KMS-11 (cell line): ENCODE results near the gene GALNT10.

Experiments
- H2AFZ ChIP-seq: fragments of 200-600 bp; sonication (generic); 2 replicates; pipeline ENCODE4 v1.6.1; 2016; ENCODE audit warnings: antibody characterized with exemption, mixed run types, low read depth
- H3K27ac ChIP-seq: fragments of 200-600 bp; sonication (generic); 2 replicates; pipeline ENCODE4 v1.6.1; 2016; ENCODE audit warnings: mild to moderate bottlenecking, mixed run types
- H3K27me3 ChIP-seq: fragments of 200-600 bp; sonication (generic); 2 replicates; pipeline ENCODE4 v1.6.1; 2017; ENCODE audit warnings: mild to moderate bottlenecking, low read depth, mixed run types, moderate library complexity; ENCODE audit not compliant: insufficient read depth
- H3K36me3 ChIP-seq: fragments of 200-600 bp; sonication (generic); 2 replicates; pipeline ENCODE4 v1.6.1; 2017; ENCODE audit warnings: mild to moderate bottlenecking, mixed run types; ENCODE audit not compliant: insufficient read depth
- H3K4me1 ChIP-seq: fragments of 200-600 bp; sonication (generic); 2 replicates; pipeline ENCODE4 v1.6.1; 2016; ENCODE audit warnings: mild to moderate bottlenecking, low read depth, mixed run types; ENCODE audit not compliant: poor library complexity, severe bottlenecking
- H3K4me2 ChIP-seq: fragments of 200-600 bp; sonication (generic); 2 replicates; pipeline ENCODE4 v1.7.0; 2016; ENCODE audit warnings: mild to moderate bottlenecking, mixed run types
- H3K4me3 ChIP-seq: fragments of 200-600 bp; sonication (generic); IDR thresholded peaks from 2 replicates; pipeline ENCODE4 v1.6.1; 2017; ENCODE audit warnings: low read depth, low read length, mixed read lengths; ENCODE audit not compliant: insufficient read depth
- H3K79me2 ChIP-seq: fragments of 200-600 bp; sonication (generic); 2 replicates; pipeline ENCODE4 v1.6.1; 2016; ENCODE audit warnings: low read depth, mixed run types; ENCODE audit not compliant: insufficient read depth
- H3K9ac ChIP-seq: fragments of 200-600 bp; sonication (generic); 2 replicates; pipeline ENCODE4 v1.6.1; 2016; ENCODE audit warnings: mild to moderate bottlenecking, mixed run types
- H4K20me1 ChIP-seq: fragments of 200-600 bp; sonication (generic); 2 replicates; pipeline ENCODE4 v1.6.1; 2016; ENCODE audit warnings: mild to moderate bottlenecking, mixed run types; ENCODE audit not compliant: insufficient read depth
- CTCF ChIP-seq: fragments of 200-600 bp; sonication (generic); conservative IDR thresholded peaks from 2 replicates; pipeline ENCODE4 v1.6.1; 2017; ENCODE audit warnings: low read depth, mild to moderate bottlenecking, antibody characterized with exemption, low read length, moderate library complexity, mixed read lengths

GALNT10 gene

GRCh38 chr5:154311362-154311761, 120.8 kb downstream of the GALNT10 start:
- no peaks in the 10 kb centered on the region for H4K20me1 ChIP-seq
- no peak overlapping the region for H3K9ac ChIP-seq
- H3K4me1 ChIP-seq, result peaks cover 17% of the 10 kb centered on the region
- H3K79me2 ChIP-seq, result no peaks in the 10 kb centered on the region
- no peak overlapping the region for H3K27ac ChIP-seq
- no peaks in the 10 kb centered on the region for H3K27me3 ChIP-seq
- no peak for TF ChIP-seq CTCF
- no peaks in the 10 kb centered on the region for H3K36me3 ChIP-seq
- no peak overlapping the region for H2AFZ ChIP-seq
- H3K4me3 ChIP-seq, result no peak overlapping the region
- 0 out of 2 replicates have a peak overlapping the region, but pooled peaks have one; percentile 13 for H3K4me2 ChIP-seq

GRCh38 chr5:154312000-154312399, 121.5 kb downstream of the GALNT10 start:
- Histone ChIP-seq H2AFZ (no peak overlapping the region), H3K4me3 (no peak overlapping the region), H3K27me3 (no peaks in the 10 kb centered on the region), H4K20me1 (no peaks in the 10 kb centered on the region), H3K9ac (no peak overlapping the region), H3K4me1 (peaks cover 13% of the 10 kb centered on the region), H3K79me2 (no peaks in the 10 kb centered on the region), H3K36me3 (no peaks in the 10 kb centered on the region), H3K27ac (no peak overlapping the region), H3K4me2 (no peak overlapping the region; the same call in 1 of the 2 replicates)
- TF ChIP-seq CTCF, result no peak

- Histone ChIP-seq H3K27me3 (no peaks in the 10 kb centered on the region), H2AFZ (no peak overlapping the region), H3K4me3 (no peak overlapping the region), H3K79me2 (no peaks in the 10 kb centered on the region), H3K9ac (no peak overlapping the region), H4K20me1 (no peaks in the 10 kb centered on the region), H3K27ac (no peak overlapping the region), H3K4me1 (peaks cover 13% of the 10 kb centered on the region), H3K4me2 (no peak overlapping the region), H3K36me3 (no peaks in the 10 kb centered on the region)
- no peak for TF ChIP-seq CTCF
Observed at GRCh38 chr5:154312576-154312975, 122.0 kb downstream of the GALNT10 start.

GRCh38 chr5:154313360-154314017, 123.0 kb downstream of the GALNT10 start:
- no peaks in the 10 kb centered on the region for H3K27me3 ChIP-seq
- no peaks in the 10 kb centered on the region for H3K79me2 ChIP-seq
- no peaks in the 10 kb centered on the region for H4K20me1 ChIP-seq
- no peak for TF ChIP-seq CTCF
- no peak overlapping the region for H3K4me3 ChIP-seq
- no peak overlapping the region for H3K9ac ChIP-seq
- H3K27ac ChIP-seq, result no peak overlapping the region
- H3K36me3 ChIP-seq, result no peaks in the 10 kb centered on the region
- H3K4me2 ChIP-seq, result no peak overlapping the region
- H3K4me1 ChIP-seq, result peaks cover 15% of the 10 kb centered on the region
- no peak overlapping the region for H2AFZ ChIP-seq
